PC-9 (cell line): Measurements from ENCODE around the gene TCEAL8. TPM values are rescaled to one million over a fixed set of nuclear protein-coding genes. Genes with fewer than 3 reads are reported as not detected.

Source experiments
- BruUV-seq: library from RNA; stranded (reverse); fragments of 400-500 nt; replicated peaks from 2 replicates; lab custom pipeline; 2021; lab: Mats Ljungman, UMichigan
- CTCF ChIA-PET: fragments of 300-600 bp; sonication (Branson Sonifier 250); formaldehyde crosslinking; loops from one replicate; lab custom pipeline; 2022; ENCODE audit warnings: antibody characterized with exemption; lab: Charles Lee
- POLR2A ChIA-PET: fragments of 300-600 bp; sonication (Branson Sonifier 250); formaldehyde crosslinking; loops from one replicate; lab custom pipeline; 2022; ENCODE audit warnings: antibody characterized with exemption; ENCODE audit not compliant: unreplicated experiment; lab: Charles Lee
- DNase-seq, 2 experiments: peaks; one replicate each; pipeline versions ENCODE4 v3.0.0 to v3.0.0-alpha.2; 2015 to 2022; ENCODE audit warnings: mixed read lengths in 1 of 2
- H2AFZ ChIP-seq: fragments of 200-600 bp; sonication (generic); 2 replicates; pipeline ENCODE4 v1.8.1; 2017; ENCODE audit warnings: antibody characterized with exemption
- H3F3A ChIP-seq: fragments of 200-600 bp; sonication (generic); 2 replicates; pipeline ENCODE4 v1.8.1; 2017; ENCODE audit warnings: antibody characterized with exemption, mild to moderate bottlenecking, low read depth; ENCODE audit not compliant: insufficient read depth
- H3K27ac ChIP-seq: fragments of 200-600 bp; sonication (generic); 2 replicates; pipeline ENCODE4 v1.6.1; 2016; ENCODE audit warnings: mixed run types
- H3K27me3 ChIP-seq: fragments of 200-600 bp; sonication (generic); 2 replicates; pipeline ENCODE4 v1.6.1; 2016; ENCODE audit warnings: low read depth, mixed run types; ENCODE audit not compliant: insufficient read depth
- H3K36me3 ChIP-seq: fragments of 200-600 bp; sonication (generic); 2 replicates; pipeline ENCODE4 v1.6.1; 2016; ENCODE audit warnings: low read depth, mixed run types
- H3K4me1 ChIP-seq: fragments of 200-600 bp; sonication (generic); replicated peaks from 2 replicates; pipeline ENCODE4 v1.6.1; 2016; ENCODE audit warnings: mixed run types; ENCODE audit not compliant: insufficient read depth
- H3K4me2 ChIP-seq: fragments of 200-600 bp; sonication (generic); 2 replicates; pipeline ENCODE4 v1.6.1; 2017; ENCODE audit warnings: mixed run types
- H3K4me3 ChIP-seq: fragments of 200-600 bp; sonication (generic); 2 replicates; pipeline ENCODE4 v1.6.1; 2016; ENCODE audit warnings: mixed run types
- H3K79me2 ChIP-seq: fragments of 200-600 bp; sonication (generic); 2 replicates; pipeline ENCODE4 v1.6.1; 2017; ENCODE audit warnings: low read depth, mixed run types
- H3K9me2 ChIP-seq: fragments of 200-600 bp; sonication (generic); 2 replicates; pipeline ENCODE4 v1.8.1; 2017; ENCODE audit warnings: mild to moderate bottlenecking; ENCODE audit not compliant: insufficient read depth
- H3K9me3 ChIP-seq: fragments of 200-600 bp; sonication (generic); 2 replicates; pipeline ENCODE4 v1.8.1; 2016; ENCODE audit warnings: low read depth; ENCODE audit not compliant: insufficient read depth
- H4K20me1 ChIP-seq: fragments of 200-600 bp; sonication (generic); 2 replicates; pipeline ENCODE4 v1.8.1; 2017; ENCODE audit not compliant: insufficient read depth
- CTCF ChIP-seq: fragments of 200-600 bp; sonication (generic); conservative IDR thresholded peaks from 2 replicates; pipeline ENCODE4 v1.6.1; 2017; ENCODE audit warnings: mixed run types, antibody characterized with exemption, mild to moderate bottlenecking, moderate library complexity
- EZH2 ChIP-seq: fragments of 200-600 bp; sonication (generic); IDR thresholded peaks from 2 replicates; pipeline ENCODE4 v1.8.0; 2017; ENCODE audit warnings: antibody characterized with exemption, low read depth
- intact Hi-C: fragments of 100-400 bp; cut with micrococcal nuclease; formaldehyde crosslinking; loops from one replicate; pipeline ENCODE4 v1.10.0; 2022; ENCODE audit not compliant: unreplicated experiment
- total RNA-seq: library from RNA; stranded (reverse); gene quantifications from 2 replicates; pipeline ENCODE4 v1.2.3, GENCODE V29; 2021

Gene TCEAL8
- total RNA-seq, 1 experiment from 2014 or later = 31.5 TPM

DNA sequence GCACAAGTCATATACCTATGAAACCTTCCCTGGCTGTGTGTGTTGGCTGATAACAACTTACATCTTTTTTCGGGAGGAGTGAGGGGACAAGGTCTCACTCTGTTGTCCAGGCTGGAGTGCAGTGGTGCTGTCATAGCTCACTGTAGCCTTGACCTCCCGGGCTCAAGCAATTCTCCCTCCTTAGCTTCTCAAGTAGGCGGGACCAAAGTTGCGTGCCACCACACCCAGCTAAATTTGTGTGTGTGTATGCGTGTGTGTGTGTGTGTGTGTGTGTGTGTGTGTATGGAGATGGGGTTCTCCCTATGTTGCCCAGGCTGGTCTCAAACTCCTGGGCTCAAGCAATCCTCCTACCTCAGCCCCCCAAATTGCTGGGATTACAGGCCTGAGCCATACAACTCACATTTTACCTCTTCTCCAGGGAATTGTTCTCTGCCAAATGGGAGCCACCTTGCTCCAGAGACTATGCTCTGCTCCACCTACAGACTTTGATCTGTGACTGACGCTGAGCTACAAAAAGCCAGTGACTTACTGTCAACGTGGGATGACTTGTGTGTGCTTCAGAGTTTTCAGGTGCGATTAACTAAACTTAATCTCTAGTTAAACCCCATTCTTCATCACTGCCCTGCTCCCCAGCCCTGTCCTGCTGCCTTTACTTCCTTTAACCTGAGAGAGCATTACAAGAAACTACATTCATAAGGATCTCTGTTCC is 42.1 kb downstream of the TCEAL8 start:
- no peak for DNase-seq
- no peaks in the 10 kb centered on the region for H3K79me2 ChIP-seq
- no peak overlapping the region for H2AFZ ChIP-seq
- H3K4me2 ChIP-seq = no peak overlapping the region
- H3F3A ChIP-seq = no peaks in the 10 kb centered on the region
- no peaks in the 10 kb centered on the region for H3K36me3 ChIP-seq
- no peaks in the 10 kb centered on the region for H3K4me1 ChIP-seq
- H4K20me1 ChIP-seq = no peaks in the 10 kb centered on the region
- H3K9me3 ChIP-seq = no peaks in the 10 kb centered on the region
- ChIA-PET CTCF (interaction anchor here (0.7 kb wide), 1 partner anchor 10 kb away, joined by 3 read pairs; no protein-coding TSS in a partner anchor), POLR2A (no interaction called here)
- no peak overlapping the region for H3K4me3 ChIP-seq
- H3K27ac ChIP-seq = no peak overlapping the region
- TF ChIP-seq EZH2 = no peak
- TF ChIP-seq CTCF = no peak
- intact Hi-C loops = loop anchor here (10.0 kb wide), 1 partner anchor 132 kb away; no protein-coding TSS in a partner anchor
- no peaks in the 10 kb centered on the region for H3K9me2 ChIP-seq
- no peaks in the 10 kb centered on the region for H3K27me3 ChIP-seq
- BruUV-seq = no TSS peak

DNA sequence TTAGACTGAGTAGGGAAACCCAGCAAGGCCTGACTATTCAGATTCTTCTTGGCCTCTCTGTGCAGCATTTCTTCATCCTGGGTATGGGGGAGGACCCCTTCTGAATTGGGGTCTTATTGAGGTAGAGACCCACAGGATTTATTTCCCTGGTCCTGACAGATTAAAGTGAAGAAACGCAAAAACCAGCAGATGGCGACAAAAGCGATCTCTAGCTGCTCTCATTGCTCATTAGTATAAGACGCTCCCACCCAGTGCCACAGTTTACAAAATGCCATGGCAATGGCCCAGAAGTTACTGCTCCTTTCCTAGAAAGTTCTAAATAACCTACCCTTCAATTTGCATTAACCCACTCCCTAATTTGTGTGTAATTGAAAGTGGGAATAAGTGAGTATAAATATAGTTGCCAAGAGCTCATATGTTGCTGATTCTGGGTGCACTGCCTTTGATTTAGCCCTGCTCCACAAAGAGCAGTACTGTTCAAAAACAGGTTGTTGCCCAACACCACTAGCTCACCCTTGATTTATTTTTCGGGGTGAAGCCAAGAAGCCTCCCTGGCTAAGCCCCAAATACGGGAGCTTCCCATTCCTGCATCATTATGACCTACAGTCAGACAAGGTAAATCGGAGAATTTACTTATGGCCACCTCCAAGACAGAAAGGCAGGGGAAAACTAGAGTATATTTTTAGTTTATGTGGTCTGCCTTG is 43.8 kb downstream of the TCEAL8 start:
- peak; percentile 47; the same call in 1 of the 2 replicates for TF ChIP-seq CTCF
- no peak for TF ChIP-seq EZH2
- no peaks in the 10 kb centered on the region for H3K27me3 ChIP-seq
- no peaks in the 10 kb centered on the region for H3K9me3 ChIP-seq
- no TSS peak for BruUV-seq
- intact Hi-C loops = loop anchor here (1.0 to 10.0 kb wide), 3 partner anchors 37 to 253 kb away; no protein-coding TSS in a partner anchor
- POLR2A ChIA-PET = no interaction called here
- no peak overlapping the region for H3K27ac ChIP-seq
- no peaks in the 10 kb centered on the region for H3K9me2 ChIP-seq
- H3K4me3 ChIP-seq = no peak overlapping the region
- no peak overlapping the region for H3K4me2 ChIP-seq
- no peak overlapping the region for H2AFZ ChIP-seq
- H3K36me3 ChIP-seq = no peaks in the 10 kb centered on the region
- H4K20me1 ChIP-seq = no peaks in the 10 kb centered on the region
- peak in 1 of 2 experiments; percentile 15 for DNase-seq
- CTCF ChIA-PET = no interaction called here
- H3K4me1 ChIP-seq = no peaks in the 10 kb centered on the region
- no peaks in the 10 kb centered on the region for H3F3A ChIP-seq
- H3K79me2 ChIP-seq = no peaks in the 10 kb centered on the region

- POLR2A ChIA-PET = no interaction called here
Measured at GRCh38 chrX:103210056-103210455, 44.9 kb downstream of the TCEAL8 start.

More at GRCh38 chrX:103210056-103210455, 44.9 kb downstream of the TCEAL8 start:
- H3K27ac ChIP-seq = no peak overlapping the region
- H3K79me2 ChIP-seq = no peaks in the 10 kb centered on the region
- no peaks in the 10 kb centered on the region for H3K9me3 ChIP-seq
- H3K4me3 ChIP-seq = no peak overlapping the region
- H3K36me3 ChIP-seq = no peaks in the 10 kb centered on the region
- intact Hi-C loops = loop anchor here (10.0 kb wide), 1 partner anchor 135 kb away; no protein-coding TSS in a partner anchor
- no TSS peak for BruUV-seq
- H2AFZ ChIP-seq = no peak overlapping the region
- no peaks in the 10 kb centered on the region for H3F3A ChIP-seq
- H3K4me2 ChIP-seq = no peak overlapping the region
- H3K27me3 ChIP-seq = no peaks in the 10 kb centered on the region
- no peak for DNase-seq
- no peak for TF ChIP-seq CTCF
- no peak for TF ChIP-seq EZH2
- no peaks in the 10 kb centered on the region for H3K4me1 ChIP-seq
- CTCF ChIA-PET = no interaction called here
- H3K9me2 ChIP-seq = no peaks in the 10 kb centered on the region
- no peaks in the 10 kb centered on the region for H4K20me1 ChIP-seq

Other genes starting within 250 kb of the TCEAL8 start
- not detected in 2 replicates for gene BEX1, start 191.0 kb downstream of the TCEAL8 start, total RNA-seq
- gene NXF3, start 162.0 kb downstream of the TCEAL8 start, total RNA-seq = not detected in 2 replicates
- 1.0 and 1.1 TPM in 2 replicates for gene BEX4, start 40.0 kb downstream of the TCEAL8 start, total RNA-seq
- not detected in 2 replicates for gene TCEAL5, start 21.6 kb upstream of the TCEAL8 start, total RNA-seq
- gene BEX2, start 55.8 kb upstream of the TCEAL8 start, total RNA-seq = 4.7 and 6.9 TPM in 2 replicates
- not detected in 2 replicates for gene TCEAL7, start 75.1 kb upstream of the TCEAL8 start, total RNA-seq
- 44.4 and 57.1 TPM in 2 replicates for gene TCEAL9, start 101.4 kb upstream of the TCEAL8 start, total RNA-seq
- gene BEX3, start 121.4 kb upstream of the TCEAL8 start, total RNA-seq = 120 and 130 TPM in 2 replicates